ENCODE data around the gene LEMD2. TPM values are rescaled to one million over a fixed set of nuclear protein-coding genes. Genes with fewer than 3 reads are reported as not detected.

The LEMD2 gene
- total and polyA plus RNA-seq, 2 of the 4 experiments (the other 2 are of a cell fraction): 26.5 to 43.6 TPM

DNA sequence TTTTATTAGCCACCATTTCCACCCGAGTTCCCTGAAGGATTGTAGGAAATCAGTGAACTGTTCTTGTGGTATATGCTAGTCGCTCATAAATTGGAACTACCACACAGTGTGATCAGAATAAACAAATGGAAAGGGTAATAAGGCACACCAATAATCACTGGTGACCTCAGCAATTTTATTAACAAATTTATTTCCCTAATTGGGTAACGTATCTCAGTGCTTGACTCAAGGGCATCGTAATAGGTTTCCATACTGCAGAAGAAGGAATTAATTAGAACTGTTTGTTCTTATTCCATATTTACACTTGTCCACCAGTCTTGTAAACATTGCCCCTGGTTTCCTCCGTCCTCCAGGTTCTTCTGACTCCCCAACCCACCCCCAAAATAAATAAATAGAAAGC is 67.4 kb downstream of the LEMD2 start:
- no peaks in the 10 kb centered on the region for H3K9me3 ChIP-seq (ENCODE audit: control insufficient read depth, insufficient read depth, low read length)
- H3K79me1 ChIP-seq (ENCODE audit: low read depth in 1 of 2, low read length in 2 of 2): no peaks in the 10 kb centered on the region
- H4K8ac ChIP-seq (ENCODE audit: low read depth in 2 of 2, low read length in 2 of 2): no peak overlapping the region
- no peak overlapping the region for H2BK15ac ChIP-seq (ENCODE audit: low read depth, low read length)
- H3K56ac ChIP-seq (ENCODE audit: extremely low read depth, insufficient read depth, low read length): no peak overlapping the region
- no peak overlapping the region for H3K23ac ChIP-seq (ENCODE audit: low read depth, low read length)
- in situ Hi-C loops (cut with MboI; ENCODE audit: low sequenced_read_pairs) (no loop called here), dilution Hi-C loops (cut with HindIII; ENCODE audit: low sequenced_read_pairs, unreplicated experiment) (no loop called here), intact Hi-C loops (cut with micrococcal nuclease) (no loop called here)
- no peak for ATAC-seq (ENCODE audit: low read depth)
- H2AFZ ChIP-seq (replicated peaks; ENCODE audit: low read length, poor library complexity): no peak overlapping the region
- no peak overlapping the region for H3K27ac ChIP-seq (ENCODE audit: insufficient read depth, low read length)
- WGBS, 2 experiments (ENCODE audit: extremely low coverage in 2 of 2, insufficient read length in 1 of 2): no CpG with 5 or more reads among the region's 5 CpGs
- no peaks in the 10 kb centered on the region for H4K20me1 ChIP-seq (ENCODE audit: insufficient read depth, low read length)
- DNase-seq: no peak
- H3K9ac ChIP-seq (ENCODE audit: low read depth, low read length): no peak overlapping the region
- no peak overlapping the region for H3K4me2 ChIP-seq (ENCODE audit: low read depth, low read length)
- H3K27me3 ChIP-seq (ENCODE audit: control insufficient read depth, insufficient read depth, low read length): peaks cover 63% of the 10 kb centered on the region
- no peak overlapping the region for H3K4me3 ChIP-seq (ENCODE audit: insufficient read depth, low read depth, low read length)
- H2AK9ac ChIP-seq (replicated peaks; ENCODE audit: low read depth, low read length, poor library complexity): no peak overlapping the region
- CTCF ChIA-PET: interaction anchor here (0.9 kb wide), 1 partner anchor 23 kb away, joined by 3 read pairs; no protein-coding TSS in a partner anchor
- no peaks in the 10 kb centered on the region for H3K4me1 ChIP-seq (ENCODE audit: control insufficient read depth, insufficient read depth, low read length)
- H2BK120ac ChIP-seq (ENCODE audit: low read depth, low read length): no peak overlapping the region
- H2AK5ac ChIP-seq (ENCODE audit: low read depth, low read length): no peak overlapping the region
- H3K14ac ChIP-seq (replicated peaks; ENCODE audit: low read depth, low read length): no peak overlapping the region
- no peak for TF ChIP-seq POLR2A (IDR thresholded peaks at IDR 0.05; ENCODE audit: low read depth, low read length)
- no peak for TF ChIP-seq NFE2L2 (IDR thresholded peaks at IDR 0.05; ENCODE audit: low read depth, low read length)
- no peak for TF ChIP-seq RFX5 (IDR thresholded peaks at IDR 0.05; ENCODE audit: low read depth, low read length)
- no peak for TF ChIP-seq USF2 (IDR thresholded peaks at IDR 0.05; ENCODE audit: low read depth, low read length)
- TF ChIP-seq MXI1 (IDR thresholded peaks at IDR 0.05; ENCODE audit: borderline replicate concordance, low read depth, low read length): no peak
- H3K36me3 ChIP-seq (ENCODE audit: control insufficient read depth, insufficient read depth, low read length): no peaks in the 10 kb centered on the region
- no peaks in the 10 kb centered on the region for H3K9me1 ChIP-seq (ENCODE audit: insufficient read depth, low read length)
- POLR2A ChIA-PET (ENCODE audit: unreplicated experiment): interaction anchor here (1.0 kb wide), 1 partner anchor 10 kb away, joined by 3 read pairs; the partner anchor contains the start of gene UQCC2
- no peak overlapping the region for H4K5ac ChIP-seq (ENCODE audit: low read depth, low read length)
- H4K91ac ChIP-seq (ENCODE audit: insufficient read depth, low read depth, low read length): no peak overlapping the region
- no peak overlapping the region for H2BK5ac ChIP-seq (ENCODE audit: low read depth, low read length, poor library complexity, severe bottlenecking)
- H3K18ac ChIP-seq (ENCODE audit: low read depth, low read length): no peak overlapping the region
- no peak overlapping the region for H3K4ac ChIP-seq (ENCODE audit: low read depth, low read length)
- BruUV-seq (replicated peaks): no TSS peak
- no peak overlapping the region for H2BK20ac ChIP-seq (ENCODE audit: low read depth, low read length)

Other genes with a start within 250 kb of the LEMD2 start
- gene BAK1, start 208.9 kb downstream of the LEMD2 start, total RNA-seq (2012; rRNA removed): 12.0 and 12.5 TPM in 2 replicates
- gene BAK1, start 208.9 kb downstream of the LEMD2 start, polyA plus RNA-seq (2012; rRNA removed): 18.2 and 19.0 TPM in 2 replicates
- gene ITPR3, start 167.8 kb downstream of the LEMD2 start, total RNA-seq (2012; rRNA removed): 1.6 and 1.7 TPM in 2 replicates
- 3.7 and 4.1 TPM in 2 replicates for gene ITPR3, start 167.8 kb downstream of the LEMD2 start, polyA plus RNA-seq (2012; rRNA removed)
- gene UQCC2, start 77.4 kb downstream of the LEMD2 start, total RNA-seq (2012; rRNA removed): 13.8 and 23.1 TPM in 2 replicates
- gene UQCC2, start 77.4 kb downstream of the LEMD2 start, polyA plus RNA-seq (2012; rRNA removed): 34.5 and 44.5 TPM in 2 replicates
- 0.18 and 0.28 TPM in 2 replicates for gene IP6K3, start 42.2 kb downstream of the LEMD2 start, total RNA-seq (2012; rRNA removed)
- 0.51 and 0.52 TPM in 2 replicates for gene IP6K3, start 42.2 kb downstream of the LEMD2 start, polyA plus RNA-seq (2012; rRNA removed)
- not detected in 2 replicates for gene MLN, start 14.9 kb upstream of the LEMD2 start, total RNA-seq (2012; rRNA removed)
- not detected in 2 replicates for gene MLN, start 14.9 kb upstream of the LEMD2 start, polyA plus RNA-seq (2012; rRNA removed)